ENCODE results near the gene FOXN1. TPM values are rescaled to one million over a fixed set of nuclear protein-coding genes. Genes with fewer than 3 reads are reported as not detected.

FOXN1 gene
- polyA plus RNA-seq, 3 donors = 0.47 to 0.69 (median 0.57) TPM

GRCh38 chr17:28477928-28478327 lies 28.2 kb upstream of the FOXN1 start:
- no peak for DNase-seq

DNA sequence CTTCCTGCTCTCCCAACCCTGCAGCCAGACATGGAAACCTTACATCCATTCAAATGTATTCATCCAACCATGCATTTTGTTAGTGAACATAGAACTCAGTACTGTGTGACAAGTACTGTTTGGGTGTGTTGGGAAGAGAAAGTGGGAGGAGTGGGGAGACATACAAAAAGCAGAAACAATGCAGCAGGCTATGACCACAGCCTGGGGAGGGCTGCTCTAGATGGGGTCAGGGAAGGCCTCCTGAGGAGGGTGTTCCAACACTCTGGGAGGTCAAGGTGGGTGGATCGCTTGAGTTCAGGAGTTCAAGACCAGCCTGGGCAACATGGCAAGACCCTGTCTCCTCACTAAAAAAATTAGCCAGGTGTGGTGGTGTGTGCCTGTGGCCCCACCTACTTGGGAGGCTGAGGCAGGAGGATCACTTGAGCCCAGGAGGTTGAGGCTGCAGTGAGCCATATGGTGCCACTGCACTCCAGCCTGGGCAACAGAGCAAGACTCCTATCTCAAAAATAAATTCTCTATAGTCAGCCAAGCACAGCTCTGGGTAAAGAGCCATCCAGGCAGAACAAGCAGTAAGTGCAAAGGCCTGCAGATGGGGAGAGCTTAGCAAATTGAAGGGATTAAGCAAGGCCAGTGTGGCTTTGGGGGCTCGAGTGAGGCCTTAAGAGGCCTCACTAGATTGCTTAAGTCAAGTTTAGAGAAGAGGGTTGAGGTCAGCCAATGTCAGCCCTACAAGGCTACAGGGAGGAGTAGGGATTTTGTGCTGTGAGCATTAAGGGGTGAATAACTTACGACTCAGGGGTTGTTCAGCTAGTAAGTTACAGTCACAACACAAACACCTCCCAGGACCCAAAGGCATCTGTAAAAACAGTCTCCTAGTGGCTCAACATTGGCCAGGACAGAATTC lies 27.2 kb upstream of the FOXN1 start:
- no peak for DNase-seq

- DNase-seq = no peak
These were observed 25.9 kb upstream of the FOXN1 start for GRCh38 chr17:28480278-28480677.

GRCh38 chr17:28480799-28481571 lies 25.2 kb upstream of the FOXN1 start:
- no peak for DNase-seq

GRCh38 chr17:28482551-28483199 lies 23.5 kb upstream of the FOXN1 start:
- DNase-seq = no peak

DNA sequence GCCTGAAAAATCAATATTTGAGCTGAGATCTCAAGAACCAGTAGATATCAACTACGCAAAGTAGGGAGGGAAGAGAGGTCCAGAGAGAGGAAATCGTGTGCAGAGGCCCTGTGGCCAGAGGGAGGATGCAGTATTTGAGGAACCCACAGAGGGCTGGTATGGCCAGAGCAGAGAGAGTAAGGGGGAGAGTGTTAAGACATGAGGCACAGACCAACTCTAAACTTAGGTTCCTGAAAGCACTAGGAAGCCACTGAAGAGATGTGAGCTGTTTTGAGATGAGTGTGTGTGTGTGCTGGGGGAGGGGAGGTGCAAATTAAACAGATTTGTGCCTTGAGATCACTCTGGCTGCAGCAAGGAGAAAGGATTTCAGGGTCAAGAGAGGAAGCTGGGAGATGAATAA lies 21.9 kb upstream of the FOXN1 start:
- no peak for DNase-seq

DNA sequence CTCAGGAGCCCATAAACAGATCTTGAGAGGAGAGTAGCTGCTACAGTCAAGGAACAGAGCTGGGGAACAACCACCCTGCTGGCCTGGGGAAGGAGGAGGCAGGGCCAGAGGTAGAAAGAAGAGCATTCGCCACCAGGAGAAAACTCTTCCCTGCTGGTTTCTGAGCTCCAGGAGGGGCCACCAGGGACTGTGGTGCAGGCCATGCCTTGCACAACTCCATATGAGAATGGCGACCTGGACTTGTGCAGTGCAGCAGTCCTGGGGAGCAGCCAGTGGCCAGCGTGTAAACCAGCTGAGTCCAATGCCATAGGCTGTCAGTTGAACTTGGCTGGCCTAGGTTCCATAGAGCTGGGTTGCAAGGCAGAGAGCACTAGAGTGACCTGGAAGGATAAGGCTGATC lies 21.1 kb upstream of the FOXN1 start:
- DNase-seq = no peak

DNA sequence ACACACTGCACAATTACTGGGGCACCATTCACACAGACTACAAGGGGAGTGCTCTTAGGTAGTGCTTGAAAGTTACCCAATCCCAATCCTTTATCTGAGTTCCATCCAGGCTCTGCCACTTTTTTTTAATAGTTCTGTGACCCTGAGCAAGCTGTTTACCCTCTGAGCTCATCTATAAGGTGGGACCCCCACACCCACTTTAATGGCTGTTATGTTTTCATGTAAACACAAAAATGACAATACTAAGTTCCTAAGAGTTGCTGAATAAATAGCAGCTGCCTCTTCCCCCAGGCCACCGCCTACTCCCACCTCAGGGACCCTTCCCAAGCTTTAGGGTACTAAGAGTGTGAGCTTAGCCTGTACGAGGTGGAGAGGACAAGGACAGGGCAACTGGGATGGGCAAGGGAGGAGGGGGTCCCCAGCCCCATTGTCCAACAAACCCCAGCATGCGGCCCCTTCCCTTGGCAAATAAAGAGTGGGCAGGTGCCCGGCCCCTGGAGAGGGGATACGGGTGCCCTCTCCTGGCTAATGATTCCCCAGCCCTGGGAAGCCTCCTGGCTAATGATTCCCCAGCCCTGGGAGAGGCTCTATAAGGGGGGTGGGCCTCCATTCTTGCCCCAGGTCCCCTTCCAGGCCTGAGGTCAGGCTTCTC lies 18.1 kb upstream of the FOXN1 start:
- no peak for DNase-seq

DNA sequence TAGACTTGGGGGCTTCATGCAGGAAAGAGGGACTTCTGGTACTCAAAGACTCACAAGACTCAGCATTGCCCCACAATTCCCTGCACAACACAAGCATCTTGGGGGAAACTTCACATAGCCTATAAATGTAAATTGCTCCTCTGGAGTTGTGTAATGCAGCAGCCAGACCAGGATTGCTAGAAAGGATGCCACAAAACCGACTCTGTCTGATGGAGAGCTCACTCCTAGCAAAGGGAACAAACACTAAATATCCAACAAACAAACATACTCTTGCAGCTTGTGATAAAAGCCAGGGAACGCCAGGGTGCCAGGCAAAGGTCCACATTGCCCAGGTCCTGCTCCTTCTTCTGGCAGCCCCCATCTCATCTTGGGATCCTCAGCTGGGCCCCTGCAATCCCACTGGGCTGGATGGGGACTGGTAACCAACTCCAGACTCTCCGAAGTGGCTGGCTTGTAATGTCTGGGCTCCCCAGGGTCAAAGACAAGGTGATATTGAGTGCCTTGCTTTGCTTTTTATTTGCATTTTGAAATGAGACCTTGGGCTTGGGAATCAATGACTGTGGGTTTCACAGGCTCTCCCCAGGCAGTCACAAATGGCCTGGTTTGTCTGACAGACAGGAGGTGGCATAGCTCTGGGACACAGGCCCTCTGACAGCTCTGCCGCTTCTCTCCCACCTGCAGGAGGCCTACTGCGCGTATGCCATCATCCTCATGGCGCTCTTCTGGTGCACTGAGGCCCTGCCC lies 17.4 kb upstream of the FOXN1 start:
- DNase-seq = no peak

DNA sequence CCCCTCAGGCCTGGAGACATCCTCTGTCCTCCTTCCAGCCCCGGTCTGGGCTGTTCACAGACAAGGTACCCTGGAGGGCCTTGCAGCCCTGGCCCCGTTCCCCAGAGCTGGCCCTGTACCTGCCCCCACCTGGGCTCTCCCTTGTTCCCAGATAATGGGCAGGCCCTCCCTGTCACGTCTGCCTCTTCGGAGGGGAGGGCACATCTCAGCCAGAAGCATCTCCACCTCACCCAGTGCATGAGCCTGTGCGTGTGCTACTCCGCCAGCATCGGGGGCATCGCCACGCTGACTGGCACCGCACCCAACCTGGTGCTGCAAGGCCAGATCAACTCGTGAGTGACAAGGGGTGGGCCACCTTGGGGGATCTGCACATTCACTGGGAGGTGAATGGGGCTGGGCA lies 14.9 kb upstream of the FOXN1 start:
- no peak for DNase-seq

GRCh38 chr17:28491860-28492259 lies 14.3 kb upstream of the FOXN1 start:
- no peak for DNase-seq

DNA sequence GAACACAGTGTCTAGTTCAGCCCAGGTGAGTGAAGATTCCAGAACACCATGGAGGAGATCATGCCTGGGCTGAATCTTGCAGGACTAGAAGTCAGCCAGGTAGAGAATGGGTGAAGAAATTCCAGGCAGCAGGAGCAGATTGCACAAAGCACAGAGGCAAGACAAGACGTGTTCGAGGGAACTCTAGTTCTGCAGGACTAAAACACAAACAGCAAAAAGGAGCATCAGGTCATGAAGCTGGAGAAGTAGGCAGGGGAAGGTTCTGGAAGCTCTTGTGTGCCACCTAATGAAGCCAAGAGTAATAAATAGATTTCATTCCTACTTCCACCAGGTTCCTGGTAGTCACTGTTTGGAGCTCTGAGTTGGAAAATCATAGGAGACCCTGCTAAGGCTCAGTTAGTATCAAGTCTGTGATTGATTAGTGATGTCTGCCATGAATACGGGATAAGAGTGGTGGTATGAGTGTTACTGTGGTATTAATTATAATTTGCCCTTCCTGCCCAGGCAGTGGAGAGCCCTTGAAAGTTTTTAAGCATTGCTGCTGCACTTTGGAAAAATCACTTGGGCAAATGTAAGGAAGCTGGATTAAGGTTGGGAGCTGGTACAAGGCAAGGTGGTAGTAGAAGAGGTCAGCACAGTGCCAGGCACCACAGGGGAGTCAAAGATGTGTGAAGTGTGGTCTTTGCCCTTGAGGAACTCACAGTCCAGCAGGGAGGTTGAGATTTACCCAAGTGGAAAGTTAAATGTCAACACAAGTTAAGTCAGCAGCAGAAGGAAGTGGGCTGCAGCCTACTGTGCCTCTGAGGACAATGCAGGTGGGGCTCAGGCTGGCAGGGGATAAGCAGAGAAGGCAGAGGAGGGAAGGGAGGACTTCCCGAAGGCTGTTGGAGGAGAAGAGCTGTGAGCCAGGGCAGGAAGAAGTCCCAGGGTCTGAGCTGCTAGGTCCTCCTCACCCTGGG lies 13.5 kb upstream of the FOXN1 start:
- DNase-seq = no peak

DNA sequence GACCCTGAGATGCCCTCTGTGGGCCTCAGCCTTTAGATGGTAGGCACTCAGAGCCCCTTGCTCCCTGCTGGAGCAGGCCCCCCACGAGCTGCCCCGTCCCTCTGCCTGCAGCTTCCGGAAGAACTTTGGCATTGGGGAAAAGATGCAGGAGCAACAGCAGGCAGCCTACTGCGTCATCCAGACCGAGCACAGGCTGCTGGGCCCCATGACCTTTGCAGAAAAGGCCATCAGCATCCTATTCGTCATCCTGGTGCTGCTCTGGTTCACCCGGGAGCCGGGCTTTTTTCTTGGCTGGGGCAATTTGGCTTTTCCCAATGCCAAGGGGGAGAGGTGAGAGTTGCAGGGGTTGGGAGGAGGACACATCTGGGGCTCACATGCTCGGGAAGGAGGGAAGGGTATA lies 12.7 kb upstream of the FOXN1 start:
- DNase-seq = no peak

GRCh38 chr17:28494445-28495188 lies 11.5 kb upstream of the FOXN1 start:
- DNase-seq = peak; percentile 52

DNA sequence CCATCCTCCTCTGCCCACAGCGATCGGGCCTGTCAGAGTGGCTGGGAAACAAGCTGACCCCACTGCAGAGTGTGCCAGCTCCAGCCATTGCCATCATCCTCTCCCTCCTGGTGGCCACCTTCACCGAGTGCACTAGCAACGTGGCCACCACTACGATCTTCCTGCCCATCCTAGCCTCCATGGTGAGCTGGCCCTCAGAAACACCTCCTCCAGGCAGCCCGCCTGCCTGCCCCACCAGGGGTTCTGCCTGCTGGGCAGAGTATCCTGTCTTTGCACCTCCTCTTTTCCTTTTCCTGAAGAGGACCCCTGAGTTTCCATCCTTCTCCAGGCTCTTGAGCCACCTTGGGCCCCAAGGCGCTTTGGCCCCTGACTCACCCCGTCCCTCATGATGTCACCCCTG lies 10.5 kb upstream of the FOXN1 start:
- DNase-seq = no peak

DNA sequence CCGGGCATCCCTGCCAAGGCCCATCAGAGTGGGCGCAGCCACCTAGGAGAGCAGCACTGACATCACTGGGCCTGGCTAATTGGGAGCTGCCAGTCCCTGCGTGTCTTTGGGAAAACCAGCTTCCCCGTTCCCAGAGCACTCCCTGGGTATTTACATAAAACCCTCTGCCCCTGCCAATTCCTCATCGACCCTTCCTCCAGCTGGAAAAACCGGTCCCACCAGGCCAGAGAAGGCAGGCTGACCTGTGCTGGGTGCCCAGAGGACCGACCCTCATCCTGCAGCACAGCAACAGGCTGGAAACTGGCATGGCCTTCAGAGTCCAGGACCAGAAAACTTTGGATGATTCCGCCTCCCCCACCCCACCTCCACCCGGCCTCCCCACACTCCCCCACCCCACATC lies 8.2 kb upstream of the FOXN1 start:
- DNase-seq = no peak

GRCh38 chr17:28498652-28499363 lies 7.3 kb upstream of the FOXN1 start:
- DNase-seq = no peak

DNA sequence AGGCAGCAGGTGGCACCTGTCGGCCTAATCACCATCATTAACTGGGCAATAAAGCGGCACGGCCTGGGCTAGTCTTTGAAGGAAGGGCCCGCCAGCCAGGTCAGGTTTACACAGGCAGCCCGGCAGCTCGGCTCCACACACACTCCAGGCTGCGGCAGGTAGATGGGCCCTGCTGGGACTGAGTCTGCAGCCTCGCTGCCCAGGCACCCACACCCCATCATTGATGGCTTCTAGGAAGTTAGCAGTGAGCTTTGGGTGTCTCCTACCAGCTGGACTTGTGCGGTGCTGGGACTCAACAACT lies 6.8 kb upstream of the FOXN1 start:
- no peak for DNase-seq

Data from renal pelvis (tissue), 4 donors.